IMR-90 (cell line): ENCODE measurements around the gene PKD1L1. TPM values are rescaled to one million over a fixed set of nuclear protein-coding genes. Genes with fewer than 3 reads are reported as not detected.

Source experiments
- ATAC-seq: fragments of 200-7000 bp; cut with Tn5 transposase; 2 replicates; pipeline ENCODE4 v1.9.1; 2020; ENCODE audit warnings: low read depth, mild to moderate bottlenecking, moderate library complexity
- BruUV-seq: library from RNA; stranded (reverse); fragments of 400-500 nt; replicated peaks from 2 replicates; lab custom pipeline; 2021; lab: Mats Ljungman, UMichigan
- CTCF ChIA-PET: fragments of 300-600 bp; formaldehyde crosslinking; extraction: SDS; loops from one replicate; lab custom pipeline; 2021; ENCODE audit warnings: antibody characterized with exemption; lab: Yijun Ruan, JAX
- POLR2A ChIA-PET: fragments of 300-600 bp; sonication (Branson Sonifier 250); formaldehyde crosslinking; loops from one replicate; lab custom pipeline; 2022; ENCODE audit warnings: antibody characterized with exemption; ENCODE audit not compliant: unreplicated experiment; lab: Charles Lee
- DNase-seq: peaks from one replicate; pipeline ENCODE4 v3.0.0; 2013
- H2AFZ ChIP-seq: replicated peaks from 2 replicates; pipeline ENCODE3; 2013; ENCODE audit warnings: low read length, mild to moderate bottlenecking; ENCODE audit not compliant: poor library complexity
- H2AK5ac ChIP-seq: 2 replicates; pipeline ENCODE4 v1.6.1; 2013; ENCODE audit warnings: low read depth, low read length, inconsistent platforms
- H2AK9ac ChIP-seq: replicated peaks from 2 replicates; pipeline ENCODE3; 2013; ENCODE audit warnings: mild to moderate bottlenecking, low read depth, low read length, moderate library complexity; ENCODE audit not compliant: poor library complexity
- H2BK120ac ChIP-seq: 2 replicates; pipeline ENCODE4 v1.6.1; 2013; ENCODE audit warnings: low read depth, low read length, inconsistent platforms
- H2BK15ac ChIP-seq: 3 replicates; pipeline ENCODE4 v1.6.1; 2013; ENCODE audit warnings: low read depth, low read length, inconsistent platforms
- H2BK20ac ChIP-seq: 2 replicates; pipeline ENCODE4 v1.6.1; 2013; ENCODE audit warnings: low read depth, mild to moderate bottlenecking, inconsistent platforms, low read length, moderate library complexity
- H2BK5ac ChIP-seq: 2 replicates; pipeline ENCODE4 v1.6.1; 2013; ENCODE audit warnings: mild to moderate bottlenecking, low read depth, low read length, inconsistent platforms; ENCODE audit not compliant: poor library complexity, severe bottlenecking
- H3K14ac ChIP-seq: replicated peaks from 2 replicates; pipeline ENCODE4 v1.6.1; 2013; ENCODE audit warnings: low read depth, low read length, inconsistent platforms
- H3K18ac ChIP-seq: 2 replicates; pipeline ENCODE4 v1.6.1; 2013; ENCODE audit warnings: low read depth, low read length, control low read depth
- H3K23ac ChIP-seq: 2 replicates; pipeline ENCODE4 v1.6.1; 2013; ENCODE audit warnings: low read depth, low read length, inconsistent platforms
- H3K27ac ChIP-seq: 2 replicates; pipeline ENCODE4 v1.5.1; 2013; ENCODE audit warnings: mild to moderate bottlenecking, control low read depth, low read length; ENCODE audit not compliant: insufficient read depth
- H3K27me3 ChIP-seq: 2 replicates; pipeline ENCODE4 v1.6.1; 2013; ENCODE audit warnings: low read length; ENCODE audit not compliant: control insufficient read depth, insufficient read depth
- H3K36me3 ChIP-seq: 2 replicates; pipeline ENCODE4 v1.6.1; 2013; ENCODE audit warnings: low read length, mixed read lengths; ENCODE audit not compliant: control insufficient read depth, insufficient read depth
- H3K4ac ChIP-seq: 2 replicates; pipeline ENCODE4 v1.6.1; 2013; ENCODE audit warnings: low read depth, low read length, inconsistent platforms
- H3K4me1 ChIP-seq: 2 replicates; pipeline ENCODE4 v1.6.1; 2013; ENCODE audit warnings: low read length, mixed read lengths; ENCODE audit not compliant: control insufficient read depth, insufficient read depth
- H3K4me2 ChIP-seq: 2 replicates; pipeline ENCODE4 v1.6.1; 2013; ENCODE audit warnings: low read depth, mild to moderate bottlenecking, control low read depth, low read length, moderate library complexity
- H3K4me3 ChIP-seq: 2 replicates; pipeline ENCODE4 v1.5.1; 2013; ENCODE audit warnings: low read depth, mild to moderate bottlenecking, control low read depth, low read length, moderate library complexity; ENCODE audit not compliant: insufficient read depth
- H3K56ac ChIP-seq: 2 replicates; pipeline ENCODE4 v1.6.1; 2013; ENCODE audit warnings: low read length, inconsistent platforms; ENCODE audit not compliant: insufficient read depth; ENCODE audit errors: extremely low read depth
- H3K79me1 ChIP-seq, 2 experiments: 2 replicates each; pipeline ENCODE4 v1.6.1; 2013; ENCODE audit warnings: low read length in 2 of 2, inconsistent platforms in 1 of 2, low read depth in 1 of 2
- H3K9ac ChIP-seq: 2 replicates; pipeline ENCODE4 v1.6.1; 2013; ENCODE audit warnings: low read depth, low read length, control low read depth
- H3K9me1 ChIP-seq: 2 replicates; pipeline ENCODE4 v1.6.1; 2013; ENCODE audit warnings: low read length, inconsistent platforms; ENCODE audit not compliant: insufficient read depth
- H3K9me3 ChIP-seq: 2 replicates; pipeline ENCODE4 v1.6.1; 2013; ENCODE audit warnings: low read length; ENCODE audit not compliant: control insufficient read depth, insufficient read depth
- H4K20me1 ChIP-seq: 2 replicates; pipeline ENCODE4 v1.6.1; 2013; ENCODE audit warnings: low read length, inconsistent platforms; ENCODE audit not compliant: insufficient read depth
- H4K5ac ChIP-seq: 2 replicates; pipeline ENCODE4 v1.6.1; 2013; ENCODE audit warnings: mild to moderate bottlenecking, low read depth, low read length, control low read depth
- H4K8ac ChIP-seq, 2 experiments: 2 replicates each; pipeline ENCODE4 v1.6.1; 2013; ENCODE audit warnings: low read depth in 2 of 2, low read length in 2 of 2, control low read depth in 1 of 2, inconsistent platforms in 1 of 2
- H4K91ac ChIP-seq: 2 replicates; pipeline ENCODE4 v1.6.1; 2013; ENCODE audit warnings: low read depth, low read length, inconsistent platforms; ENCODE audit not compliant: insufficient read depth
- BHLHE40 ChIP-seq: fragments of 150-350 bp; IDR thresholded peaks from 2 replicates; pipeline ENCODE4 v1.6.1; 2016; ENCODE audit warnings: mild to moderate bottlenecking, low read depth, low read length
- CEBPB ChIP-seq: IDR thresholded peaks from 2 replicates; pipeline ENCODE4 v1.6.1; 2012; ENCODE audit warnings: low read depth, low read length, improper control_type of control experiment
- CHD1 ChIP-seq: IDR thresholded peaks from 2 replicates; pipeline ENCODE4 v1.6.1; 2012; ENCODE audit warnings: low read depth, low read length, improper control_type of control experiment
- FOS ChIP-seq: fragments of 150-350 bp; IDR thresholded peaks from 2 replicates; pipeline ENCODE4 v1.6.1; 2016; ENCODE audit warnings: low read depth, low read length
- MAFK ChIP-seq: IDR thresholded peaks from 2 replicates; pipeline ENCODE4 v1.6.1; 2012; ENCODE audit warnings: low read depth, low read length, improper control_type of control experiment
- MAZ ChIP-seq: IDR thresholded peaks from 2 replicates; pipeline ENCODE4 v1.6.1; 2012; ENCODE audit warnings: low read depth, mild to moderate bottlenecking, low read length, improper control_type of control experiment, moderate library complexity, borderline replicate concordance
- MXI1 ChIP-seq: IDR thresholded peaks from 2 replicates; pipeline ENCODE4 v1.6.1; 2012; ENCODE audit warnings: low read depth, mild to moderate bottlenecking, low read length, moderate library complexity, borderline replicate concordance
- NFE2L2 ChIP-seq: fragments of 150-350 bp; IDR thresholded peaks from 2 replicates; pipeline ENCODE4 v1.6.1; 2016; ENCODE audit warnings: low read depth, mild to moderate bottlenecking, low read length
- POLR2A ChIP-seq: IDR thresholded peaks from 2 replicates; pipeline ENCODE4 v1.6.1; 2012; ENCODE audit warnings: mild to moderate bottlenecking, low read depth, low read length
- RAD21 ChIP-seq: IDR thresholded peaks from 2 replicates; pipeline ENCODE4 v1.6.1; 2012; ENCODE audit warnings: low read length, improper control_type of control experiment
- RCOR1 ChIP-seq: IDR thresholded peaks from 2 replicates; pipeline ENCODE4 v1.6.1; 2012; ENCODE audit warnings: mild to moderate bottlenecking, low read length, improper control_type of control experiment; ENCODE audit not compliant: insufficient replicate concordance
- RFX5 ChIP-seq: IDR thresholded peaks from 2 replicates; pipeline ENCODE4 v1.8.0; 2012; ENCODE audit warnings: low read depth, mild to moderate bottlenecking, low read length, moderate library complexity
- SMC3 ChIP-seq: fragments of 150-350 bp; IDR thresholded peaks from 2 replicates; pipeline ENCODE4 v1.6.1; 2016; ENCODE audit warnings: low read depth, mild to moderate bottlenecking, antibody characterized with exemption, low read length, moderate library complexity
- WGBS, 2 experiments: methylation state at CpG; one replicate each; pipeline versions ENCODE4 v1.1.5 to v1.1.7; 2013; ENCODE audit warnings: missing lambda C conversion rate in 2 of 2; ENCODE audit not compliant: insufficient read length in 1 of 2; ENCODE audit errors: extremely low coverage in 2 of 2; 5-methylcytosine and 5-hydroxymethylcytosine counted together
- dilution Hi-C: fragments of 300-500 bp; cut with HindIII; formaldehyde crosslinking; loops from one replicate; pipeline ENCODE4 v1.14.3; 2018; ENCODE audit warnings: low sequenced_read_pairs; ENCODE audit not compliant: unreplicated experiment
- in situ Hi-C: fragments of 300-500 bp; cut with MboI; formaldehyde crosslinking; loops from 3 replicates; pipeline ENCODE4 v1.14.3; 2019; ENCODE audit warnings: low sequenced_read_pairs, inconsistent platforms, mixed read lengths
- intact Hi-C: fragments of 100-400 bp; cut with micrococcal nuclease; formaldehyde crosslinking; loops from 2 replicates; pipeline ENCODE4 v1.10.0; 2022
- polyA plus RNA-seq, 3 experiments: library from polyadenylated mRNA; depleted of rRNA; stranded (reverse); fragments of >200 nt; gene quantifications; 2 replicates each; pipeline ENCODE4 v1.2.3, GENCODE V29; 2012; ENCODE audit warnings: low replicate concordance in 1 of 3
- total RNA-seq: library from RNA; depleted of rRNA; stranded (reverse); fragments of >200 nt; gene quantifications from 2 replicates; pipeline ENCODE4 v1.2.3, GENCODE V29; 2012
- TF ChIP-seq, protein P1 (sequence below): fragments of 150-350 bp; IDR thresholded peaks from 2 replicates; pipeline ENCODE4 v1.6.1; 2017; ENCODE audit warnings: mild to moderate bottlenecking, antibody characterized with exemption, low read length, low read depth
- TF ChIP-seq, protein P2 (sequence below): conservative IDR thresholded peaks from 2 replicates; pipeline ENCODE4 v1.5.1; 2012; ENCODE audit warnings: mild to moderate bottlenecking, low read depth, low read length, improper control_type of control experiment
- TF ChIP-seq, protein P3 (sequence below): fragments of 150-350 bp; IDR thresholded peaks from 2 replicates; pipeline ENCODE4 v1.6.1; 2016; ENCODE audit warnings: low read depth, mild to moderate bottlenecking, low read length, moderate library complexity, borderline replicate concordance

The PKD1L1 gene
- total and polyA plus RNA-seq, 2 of the 4 experiments (the other 2 are of a cell fraction) = under 0.01 to 0.15 TPM

DNA sequence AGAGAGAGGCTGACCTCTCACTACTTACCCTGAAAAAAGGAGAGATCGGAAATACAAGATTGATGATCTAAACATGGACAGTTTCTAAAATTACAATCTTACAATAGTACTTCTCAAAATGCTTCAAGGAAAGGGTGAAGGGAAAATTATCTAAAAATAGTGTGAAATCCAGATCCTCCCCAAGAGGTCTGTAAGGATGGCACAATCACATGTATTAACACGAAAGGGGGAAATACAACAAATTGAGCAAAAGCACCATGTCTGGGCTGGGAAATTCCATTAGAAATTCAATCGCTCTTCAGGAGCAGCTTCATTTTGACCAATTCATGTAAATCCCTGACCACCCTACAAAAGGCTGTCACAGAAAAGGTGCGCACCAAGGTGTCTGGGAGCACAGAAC, 67.0 kb downstream of the PKD1L1 start:
- ChIA-PET POLR2A (no interaction called here), CTCF (no interaction called here)
- Histone ChIP-seq H3K27ac (no peak overlapping the region), H2AK5ac (no peak overlapping the region), H4K5ac (no peak overlapping the region), H2BK5ac (no peak overlapping the region), H3K36me3 (no peaks in the 10 kb centered on the region), H2AK9ac (no peak overlapping the region), H3K56ac (no peak overlapping the region), H2BK15ac (no peak overlapping the region), H3K9me1 (no peaks in the 10 kb centered on the region), H3K23ac (no peak overlapping the region), H3K27me3 (peaks cover 48% of the 10 kb centered on the region), H3K79me1 (no peaks in the 10 kb centered on the region), H3K18ac (no peak overlapping the region), H4K8ac (no peak overlapping the region), H3K4me1 (no peaks in the 10 kb centered on the region), H4K20me1 (no peaks in the 10 kb centered on the region), H3K4me2 (no peak overlapping the region), H2AFZ (no peak overlapping the region), H2BK20ac (no peak overlapping the region), H4K91ac (no peak overlapping the region), H3K9ac (no peak overlapping the region), H3K14ac (no peak overlapping the region), H3K4ac (no peak overlapping the region), H3K4me3 (no peak overlapping the region), H2BK120ac (no peak overlapping the region), H3K9me3 (no peaks in the 10 kb centered on the region)
- in situ Hi-C loops (no loop called here), dilution Hi-C loops (no loop called here), intact Hi-C loops (no loop called here)
- WGBS, 2 experiments = 100% methylated on average over 2 of the region's 4 CpGs; no CpG with 5 or more reads in 1 of the 2 experiments
- DNase-seq (no peak), ATAC-seq (no peak)
- no TSS peak for BruUV-seq
- TF ChIP-seq MAFK (no peak), SMC3 (no peak), MXI1 (no peak), CHD1 (no peak), NFE2L2 (no peak), CEBPB (no peak), RCOR1 (no peak), FOS (no peak), BHLHE40 (no peak), RFX5 (no peak), MAZ (no peak), RAD21 (no peak), POLR2A (no peak)
- TF ChIP-seq, protein P1, sequence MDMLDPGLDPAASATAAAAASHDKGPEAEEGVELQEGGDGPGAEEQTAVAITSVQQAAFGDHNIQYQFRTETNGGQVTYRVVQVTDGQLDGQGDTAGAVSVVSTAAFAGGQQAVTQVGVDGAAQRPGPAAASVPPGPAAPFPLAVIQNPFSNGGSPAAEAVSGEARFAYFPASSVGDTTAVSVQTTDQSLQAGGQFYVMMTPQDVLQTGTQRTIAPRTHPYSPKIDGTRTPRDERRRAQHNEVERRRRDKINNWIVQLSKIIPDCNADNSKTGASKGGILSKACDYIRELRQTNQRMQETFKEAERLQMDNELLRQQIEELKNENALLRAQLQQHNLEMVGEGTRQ = no peak
- TF ChIP-seq, protein P2, sequence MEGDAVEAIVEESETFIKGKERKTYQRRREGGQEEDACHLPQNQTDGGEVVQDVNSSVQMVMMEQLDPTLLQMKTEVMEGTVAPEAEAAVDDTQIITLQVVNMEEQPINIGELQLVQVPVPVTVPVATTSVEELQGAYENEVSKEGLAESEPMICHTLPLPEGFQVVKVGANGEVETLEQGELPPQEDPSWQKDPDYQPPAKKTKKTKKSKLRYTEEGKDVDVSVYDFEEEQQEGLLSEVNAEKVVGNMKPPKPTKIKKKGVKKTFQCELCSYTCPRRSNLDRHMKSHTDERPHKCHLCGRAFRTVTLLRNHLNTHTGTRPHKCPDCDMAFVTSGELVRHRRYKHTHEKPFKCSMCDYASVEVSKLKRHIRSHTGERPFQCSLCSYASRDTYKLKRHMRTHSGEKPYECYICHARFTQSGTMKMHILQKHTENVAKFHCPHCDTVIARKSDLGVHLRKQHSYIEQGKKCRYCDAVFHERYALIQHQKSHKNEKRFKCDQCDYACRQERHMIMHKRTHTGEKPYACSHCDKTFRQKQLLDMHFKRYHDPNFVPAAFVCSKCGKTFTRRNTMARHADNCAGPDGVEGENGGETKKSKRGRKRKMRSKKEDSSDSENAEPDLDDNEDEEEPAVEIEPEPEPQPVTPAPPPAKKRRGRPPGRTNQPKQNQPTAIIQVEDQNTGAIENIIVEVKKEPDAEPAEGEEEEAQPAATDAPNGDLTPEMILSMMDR = no peak
- TF ChIP-seq, protein P3, sequence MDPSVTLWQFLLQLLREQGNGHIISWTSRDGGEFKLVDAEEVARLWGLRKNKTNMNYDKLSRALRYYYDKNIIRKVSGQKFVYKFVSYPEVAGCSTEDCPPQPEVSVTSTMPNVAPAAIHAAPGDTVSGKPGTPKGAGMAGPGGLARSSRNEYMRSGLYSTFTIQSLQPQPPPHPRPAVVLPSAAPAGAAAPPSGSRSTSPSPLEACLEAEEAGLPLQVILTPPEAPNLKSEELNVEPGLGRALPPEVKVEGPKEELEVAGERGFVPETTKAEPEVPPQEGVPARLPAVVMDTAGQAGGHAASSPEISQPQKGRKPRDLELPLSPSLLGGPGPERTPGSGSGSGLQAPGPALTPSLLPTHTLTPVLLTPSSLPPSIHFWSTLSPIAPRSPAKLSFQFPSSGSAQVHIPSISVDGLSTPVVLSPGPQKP = no peak
